Measurements from ENCODE around the gene ERO1A. TPM values are rescaled to one million over a fixed set of nuclear protein-coding genes. Genes with fewer than 3 reads are reported as not detected.

The ERO1A gene
- total RNA-seq, 1 experiment from 2014 or later, result 97.3 TPM

DNA sequence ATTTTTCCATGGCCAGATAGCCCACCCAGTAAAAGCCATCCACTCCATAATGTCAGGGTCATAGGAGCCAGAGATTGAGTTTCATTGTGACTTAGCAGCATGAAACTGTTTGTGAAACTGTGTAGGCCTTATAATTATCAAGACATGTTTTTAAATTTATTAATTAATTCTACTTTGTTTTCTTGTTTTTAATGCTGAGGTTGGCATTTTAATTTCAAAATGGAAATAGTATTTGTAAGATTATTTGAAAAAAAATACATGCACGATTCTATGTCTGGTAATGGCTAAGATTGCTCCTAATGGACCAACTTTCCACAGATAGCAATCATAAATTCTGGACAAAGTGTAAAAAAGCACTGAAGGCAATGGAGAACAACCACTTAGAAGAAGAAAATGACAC is 75.7 kb downstream of the ERO1A start:
- Histone ChIP-seq H3K4me3 (ENCODE audit: low read length) (no peak overlapping the region), H4K20me1 (ENCODE audit: insufficient read depth, low read depth, low read length) (no peaks in the 10 kb centered on the region), H3K4me2 (ENCODE audit: low read depth, low read length, poor library complexity, severe bottlenecking) (no peak overlapping the region), H3K27me3 (ENCODE audit: low read length) (0 out of 2 replicates have a peak, but pooled peaks cover 3% of the 10 kb centered on the region), H3K9ac (ENCODE audit: low read length) (no peak overlapping the region), H3K9me3 (ENCODE audit: low read length) (no peaks in the 10 kb centered on the region), H3K36me3 (ENCODE audit: insufficient read depth, low read length) (no peaks in the 10 kb centered on the region), H3K4me1 (ENCODE audit: low read length) (no peaks in the 10 kb centered on the region), H2AFZ (ENCODE audit: low read length) (no peak overlapping the region), H3K79me2 (ENCODE audit: low read length) (no peaks in the 10 kb centered on the region), H3K9me2 (replicated peaks; ENCODE audit: insufficient read depth, low read length) (no peaks in the 10 kb centered on the region), H3K27ac (ENCODE audit: low read length) (no peak overlapping the region)
- DNase-seq, result no peak

DNA sequence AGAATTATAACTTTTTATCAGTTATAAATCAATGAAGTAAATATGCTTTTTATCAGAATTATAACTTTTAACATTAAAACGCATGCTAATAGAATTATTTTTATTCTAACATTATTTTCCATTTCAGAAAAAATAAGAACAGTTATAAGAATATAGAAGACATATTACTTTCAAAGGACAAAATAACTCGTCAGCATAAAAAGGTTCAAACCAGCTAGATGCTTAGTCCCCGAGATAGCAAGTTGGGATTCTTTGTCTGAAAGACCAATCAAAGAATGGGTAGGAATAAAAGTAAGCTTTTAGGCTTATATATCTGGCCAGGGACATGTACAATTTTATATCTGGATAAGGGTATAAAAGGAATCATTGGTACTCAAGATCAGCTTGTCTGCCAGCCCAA is 76.8 kb downstream of the ERO1A start:
- Histone ChIP-seq H3K36me3 (ENCODE audit: insufficient read depth, low read length) (no peaks in the 10 kb centered on the region), H3K4me3 (ENCODE audit: low read length) (no peak overlapping the region), H3K9me3 (ENCODE audit: low read length) (no peaks in the 10 kb centered on the region), H3K79me2 (ENCODE audit: low read length) (no peaks in the 10 kb centered on the region), H3K9ac (ENCODE audit: low read length) (no peak overlapping the region), H3K4me1 (ENCODE audit: low read length) (no peaks in the 10 kb centered on the region), H4K20me1 (ENCODE audit: insufficient read depth, low read depth, low read length) (no peaks in the 10 kb centered on the region), H3K27me3 (ENCODE audit: low read length) (0 out of 2 replicates have a peak, but pooled peaks cover 3% of the 10 kb centered on the region), H3K9me2 (replicated peaks; ENCODE audit: insufficient read depth, low read length) (no peaks in the 10 kb centered on the region), H2AFZ (ENCODE audit: low read length) (no peak overlapping the region), H3K27ac (ENCODE audit: low read length) (no peak overlapping the region), H3K4me2 (ENCODE audit: low read depth, low read length, poor library complexity, severe bottlenecking) (no peak overlapping the region)
- no peak for DNase-seq

DNA sequence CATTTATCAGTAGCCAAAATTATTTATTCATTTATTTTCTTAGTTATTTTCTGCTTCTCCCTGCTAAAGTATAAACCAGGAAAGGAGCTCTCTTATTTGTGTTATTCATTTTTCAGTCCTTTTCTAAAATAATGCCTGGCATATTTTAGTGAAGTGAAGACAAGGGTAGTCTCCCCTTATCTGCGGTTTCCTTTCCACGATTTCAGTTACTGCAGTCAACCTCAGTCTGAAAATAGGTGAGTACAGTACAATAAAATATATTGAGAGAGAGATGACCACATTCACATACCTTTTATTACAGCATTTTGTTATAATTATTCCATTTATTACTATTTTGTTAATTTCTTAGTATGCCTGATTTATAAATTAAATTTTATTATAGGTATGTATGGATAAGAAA is 85.2 kb downstream of the ERO1A start:
- Histone ChIP-seq H3K36me3 (ENCODE audit: insufficient read depth, low read length) (no peaks in the 10 kb centered on the region), H2AFZ (ENCODE audit: low read length) (no peak overlapping the region), H3K79me2 (ENCODE audit: low read length) (no peaks in the 10 kb centered on the region), H3K9ac (ENCODE audit: low read length) (no peak overlapping the region), H3K4me3 (ENCODE audit: low read length) (no peak overlapping the region), H3K27me3 (ENCODE audit: low read length) (no peaks in the 10 kb centered on the region), H3K27ac (ENCODE audit: low read length) (no peak overlapping the region), H3K4me1 (ENCODE audit: low read length) (no peaks in the 10 kb centered on the region), H3K9me2 (replicated peaks; ENCODE audit: insufficient read depth, low read length) (no peaks in the 10 kb centered on the region), H4K20me1 (ENCODE audit: insufficient read depth, low read depth, low read length) (no peaks in the 10 kb centered on the region), H3K9me3 (ENCODE audit: low read length) (no peaks in the 10 kb centered on the region), H3K4me2 (ENCODE audit: low read depth, low read length, poor library complexity, severe bottlenecking) (no peak overlapping the region)
- no peak for DNase-seq

DNA sequence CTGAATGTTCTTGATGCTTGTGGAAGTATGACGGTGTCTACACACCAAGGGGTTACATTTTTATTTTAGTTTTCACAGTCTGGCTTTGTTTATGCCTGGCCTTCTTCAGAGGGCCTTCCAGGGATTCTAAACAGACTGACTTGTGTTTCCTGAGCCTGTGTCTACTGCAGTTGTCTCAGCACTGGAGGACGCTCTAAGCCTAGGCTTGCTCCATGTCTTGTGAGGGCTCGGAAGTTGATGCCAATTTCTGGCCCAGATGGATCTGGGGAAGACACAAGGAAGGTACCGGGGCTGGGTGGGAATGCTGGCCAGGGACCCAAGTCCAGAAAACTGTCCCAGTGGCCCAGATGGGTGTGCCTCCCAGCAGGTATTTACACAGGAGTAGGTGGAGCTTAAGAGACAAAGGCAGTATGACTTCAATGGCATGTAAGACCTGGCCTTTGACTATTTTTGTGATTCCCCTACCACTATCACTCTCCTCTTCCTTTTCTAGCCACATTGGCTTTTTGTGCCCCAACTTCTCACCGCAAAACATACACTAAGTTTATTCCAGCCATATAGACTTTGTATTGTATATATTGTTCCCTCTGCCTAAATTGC is 85.8 kb downstream of the ERO1A start:
- H3K27me3 ChIP-seq (ENCODE audit: low read length), result no peaks in the 10 kb centered on the region
- no peak overlapping the region for H2AFZ ChIP-seq (ENCODE audit: low read length)
- H3K9me3 ChIP-seq (ENCODE audit: low read length), result no peaks in the 10 kb centered on the region
- H3K9ac ChIP-seq (ENCODE audit: low read length), result no peak overlapping the region
- DNase-seq, result no peak
- H3K27ac ChIP-seq (ENCODE audit: low read length), result no peak overlapping the region
- no peaks in the 10 kb centered on the region for H3K9me2 ChIP-seq (replicated peaks; ENCODE audit: insufficient read depth, low read length)
- H3K36me3 ChIP-seq (ENCODE audit: insufficient read depth, low read length), result no peaks in the 10 kb centered on the region
- H4K20me1 ChIP-seq (ENCODE audit: insufficient read depth, low read depth, low read length), result no peaks in the 10 kb centered on the region
- H3K4me2 ChIP-seq (ENCODE audit: low read depth, low read length, poor library complexity, severe bottlenecking), result no peak overlapping the region
- H3K4me3 ChIP-seq (ENCODE audit: low read length), result no peak overlapping the region
- no peaks in the 10 kb centered on the region for H3K4me1 ChIP-seq (ENCODE audit: low read length)
- H3K79me2 ChIP-seq (ENCODE audit: low read length), result no peaks in the 10 kb centered on the region

DNA sequence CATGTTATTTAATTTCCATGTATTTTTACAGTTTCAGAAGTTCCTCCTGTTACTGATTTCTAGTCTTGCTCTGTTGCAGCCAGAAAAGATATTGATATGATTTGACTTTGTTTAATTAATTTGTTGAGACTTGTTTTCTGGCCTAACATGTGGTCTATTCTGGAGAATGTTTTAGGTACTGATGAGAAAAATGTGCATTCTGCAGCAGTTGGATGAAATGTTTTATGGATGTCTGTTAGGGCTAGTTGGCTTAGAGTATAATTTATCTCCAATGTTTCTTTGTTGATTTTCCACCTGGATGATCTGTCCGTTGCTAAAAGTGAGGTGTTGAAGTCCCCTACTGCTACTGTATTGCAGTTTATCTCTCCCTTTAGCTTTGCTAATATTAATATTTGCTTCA is 88.3 kb downstream of the ERO1A start:
- no peak for DNase-seq
- Histone ChIP-seq H3K9ac (ENCODE audit: low read length) (no peak overlapping the region), H3K36me3 (ENCODE audit: insufficient read depth, low read length) (no peaks in the 10 kb centered on the region)

DNA sequence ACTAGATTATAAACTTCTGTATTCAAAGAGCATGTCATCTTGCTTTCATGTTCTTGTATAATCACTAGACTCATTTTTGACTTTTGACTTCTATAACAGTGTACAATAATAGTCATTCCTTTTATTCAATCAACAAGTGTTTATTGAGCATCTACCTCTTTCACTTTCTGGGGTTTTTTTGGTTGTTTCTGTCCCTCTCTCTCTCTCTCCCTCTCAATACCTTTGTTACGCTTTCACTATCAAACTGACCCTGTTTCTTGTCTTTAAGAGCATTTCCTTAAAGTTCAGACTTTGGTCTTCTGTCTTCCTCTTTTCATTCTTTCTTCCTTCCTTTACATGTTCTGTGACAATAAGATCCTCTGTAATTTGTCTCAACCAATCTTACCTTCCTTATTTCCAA is 93.2 kb downstream of the ERO1A start:
- Histone ChIP-seq H4K20me1 (ENCODE audit: insufficient read depth, low read depth, low read length) (no peaks in the 10 kb centered on the region), H3K4me2 (ENCODE audit: low read depth, low read length, poor library complexity, severe bottlenecking) (no peak overlapping the region), H3K9ac (ENCODE audit: low read length) (no peak overlapping the region), H3K79me2 (ENCODE audit: low read length) (no peaks in the 10 kb centered on the region), H3K9me3 (ENCODE audit: low read length) (no peaks in the 10 kb centered on the region), H2AFZ (ENCODE audit: low read length) (no peak overlapping the region), H3K4me1 (ENCODE audit: low read length) (no peaks in the 10 kb centered on the region), H3K27ac (ENCODE audit: low read length) (no peak overlapping the region), H3K9me2 (replicated peaks; ENCODE audit: insufficient read depth, low read length) (no peaks in the 10 kb centered on the region), H3K4me3 (ENCODE audit: low read length) (no peak overlapping the region), H3K36me3 (ENCODE audit: insufficient read depth, low read length) (no peaks in the 10 kb centered on the region), H3K27me3 (ENCODE audit: low read length) (0 out of 2 replicates have a peak, but pooled peaks cover 3% of the 10 kb centered on the region)
- DNase-seq, result no peak

More for the DNA sequence above, 88.3 kb downstream of the ERO1A start:
- Histone ChIP-seq H3K4me1 (ENCODE audit: low read length) (no peaks in the 10 kb centered on the region), H3K9me2 (replicated peaks; ENCODE audit: insufficient read depth, low read length) (no peaks in the 10 kb centered on the region), H2AFZ (ENCODE audit: low read length) (no peak overlapping the region), H3K4me3 (ENCODE audit: low read length) (no peak overlapping the region), H3K9me3 (ENCODE audit: low read length) (no peaks in the 10 kb centered on the region), H3K27me3 (ENCODE audit: low read length) (0 out of 2 replicates have a peak, but pooled peaks cover 3% of the 10 kb centered on the region), H4K20me1 (ENCODE audit: insufficient read depth, low read depth, low read length) (no peaks in the 10 kb centered on the region), H3K4me2 (ENCODE audit: low read depth, low read length, poor library complexity, severe bottlenecking) (no peak overlapping the region), H3K27ac (ENCODE audit: low read length) (no peak overlapping the region), H3K79me2 (ENCODE audit: low read length) (no peaks in the 10 kb centered on the region)

DNA sequence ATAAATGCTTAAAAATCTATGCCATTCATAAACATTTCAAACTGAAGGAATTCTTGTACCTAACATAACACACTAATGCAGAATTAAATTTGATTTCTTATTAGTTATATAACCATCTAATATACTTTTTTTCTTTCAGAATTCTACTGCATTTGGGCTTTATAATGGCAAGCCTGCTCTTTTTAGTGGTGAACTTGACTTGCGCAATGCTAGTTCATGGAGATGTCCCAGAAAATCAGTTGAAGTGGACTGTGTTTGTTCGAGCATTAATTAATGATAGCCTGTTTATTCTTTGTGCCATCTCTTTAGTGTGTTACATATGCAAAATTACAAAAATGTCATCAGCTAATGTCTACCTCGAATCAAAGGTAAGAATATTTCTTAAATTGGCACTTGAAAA is 95.4 kb downstream of the ERO1A start:
- DNase-seq, result no peak
- Histone ChIP-seq H3K9me2 (replicated peaks; ENCODE audit: insufficient read depth, low read length) (no peaks in the 10 kb centered on the region), H3K9me3 (ENCODE audit: low read length) (no peaks in the 10 kb centered on the region), H3K4me2 (ENCODE audit: low read depth, low read length, poor library complexity, severe bottlenecking) (no peak overlapping the region), H3K36me3 (ENCODE audit: insufficient read depth, low read length) (no peaks in the 10 kb centered on the region), H3K27ac (ENCODE audit: low read length) (no peak overlapping the region), H4K20me1 (ENCODE audit: insufficient read depth, low read depth, low read length) (no peaks in the 10 kb centered on the region), H3K27me3 (ENCODE audit: low read length) (0 out of 2 replicates have a peak, but pooled peaks cover 3% of the 10 kb centered on the region), H2AFZ (ENCODE audit: low read length) (no peak overlapping the region), H3K4me1 (ENCODE audit: low read length) (no peaks in the 10 kb centered on the region), H3K4me3 (ENCODE audit: low read length) (no peak overlapping the region), H3K79me2 (ENCODE audit: low read length) (no peaks in the 10 kb centered on the region), H3K9ac (ENCODE audit: low read length) (no peak overlapping the region)

- H3K4me3 ChIP-seq (ENCODE audit: low read length), result no peak overlapping the region
- H3K4me2 ChIP-seq (ENCODE audit: low read depth, low read length, poor library complexity, severe bottlenecking), result no peak overlapping the region
- no peaks in the 10 kb centered on the region for H3K9me3 ChIP-seq (ENCODE audit: low read length)
- H3K79me2 ChIP-seq (ENCODE audit: low read length), result no peaks in the 10 kb centered on the region
- no peak overlapping the region for H3K27ac ChIP-seq (ENCODE audit: low read length)
- H3K9ac ChIP-seq (ENCODE audit: low read length), result no peak overlapping the region
- no peaks in the 10 kb centered on the region for H3K36me3 ChIP-seq (ENCODE audit: insufficient read depth, low read length)
- H4K20me1 ChIP-seq (ENCODE audit: insufficient read depth, low read depth, low read length), result no peaks in the 10 kb centered on the region
- H2AFZ ChIP-seq (ENCODE audit: low read length), result no peak overlapping the region
- no peaks in the 10 kb centered on the region for H3K4me1 ChIP-seq (ENCODE audit: low read length)
- DNase-seq, result no peak
- no peaks in the 10 kb centered on the region for H3K9me2 ChIP-seq (replicated peaks; ENCODE audit: insufficient read depth, low read length)
- H3K27me3 ChIP-seq (ENCODE audit: low read length), result no peaks in the 10 kb centered on the region
Observed at GRCh38 chr14:52598568-52598967, 96.8 kb downstream of the ERO1A start.
